MG63 (cell line): ENCODE measurements around the gene APBA3. TPM values are rescaled to one million over a fixed set of nuclear protein-coding genes. Genes with fewer than 3 reads are reported as not detected.
A peak's percentile ranks its signal among the peaks of the same experiment; 100 is the strongest.

ENCODE experiments used
- DNase-seq: peaks from one replicate; pipeline ENCODE4 v3.0.0-alpha.2; 2020
- H3K27me3 ChIP-seq: fragments of 250-450 bp; sonication (Bioruptor Pico); 2 replicates; pipeline ENCODE4 v1.5.1; 2020; ENCODE audit warnings: mild to moderate bottlenecking, moderate library complexity
- H3K36me3 ChIP-seq: fragments of 250-450 bp; sonication (Bioruptor Pico); 2 replicates; pipeline ENCODE4 v1.5.1; 2020; ENCODE audit warnings: mild to moderate bottlenecking, moderate library complexity
- H3K4me3 ChIP-seq: fragments of 250-450 bp; sonication (Bioruptor Pico); 2 replicates; pipeline ENCODE4 v1.5.1; 2020; ENCODE audit warnings: mild to moderate bottlenecking, moderate library complexity
- H3K9me3 ChIP-seq: fragments of 250-450 bp; sonication (Bioruptor Pico); 2 replicates; pipeline ENCODE4 v1.5.1; 2020; ENCODE audit warnings: mild to moderate bottlenecking, moderate library complexity
- total RNA-seq: library from RNA; depleted of rRNA; stranded (reverse); fragments of >200 nt; shearing (Covaris generic); gene quantifications from 2 replicates; pipeline ENCODE4 v1.2.3, GENCODE V29; 2014; ENCODE audit warnings: low replicate concordance; rRNA removed

The APBA3 gene
- total RNA-seq, 1 experiment from 2014 or later: 10.1 TPM

- no peak overlapping the region for H3K4me3 ChIP-seq
- H3K36me3 ChIP-seq: no peaks in the 10 kb centered on the region
- peaks cover 2% of the 10 kb centered on the region; the same call in 1 of the 2 replicates for H3K27me3 ChIP-seq
- DNase-seq: no peak
- H3K9me3 ChIP-seq: no peaks in the 10 kb centered on the region
These were observed 41.6 kb downstream of the APBA3 start for GRCh38 chr19:3719868-3720267.

- Histone ChIP-seq H3K27me3 (no peaks in the 10 kb centered on the region), H3K4me3 (no peak overlapping the region), H3K9me3 (no peaks in the 10 kb centered on the region), H3K36me3 (no peaks in the 10 kb centered on the region)
- no peak for DNase-seq
These were observed 45.3 kb downstream of the APBA3 start for GRCh38 chr19:3716147-3716668.

GRCh38 chr19:3712663-3713611 is 48.6 kb downstream of the APBA3 start:
- H3K36me3 ChIP-seq: no peaks in the 10 kb centered on the region
- H3K4me3 ChIP-seq: no peak overlapping the region
- no peak for DNase-seq
- H3K9me3 ChIP-seq: no peaks in the 10 kb centered on the region
- H3K27me3 ChIP-seq: no peaks in the 10 kb centered on the region

GRCh38 chr19:3710265-3710812 is 51.2 kb downstream of the APBA3 start:
- peak; percentile 17 for DNase-seq
- no peaks in the 10 kb centered on the region for H3K27me3 ChIP-seq
- no peaks in the 10 kb centered on the region for H3K9me3 ChIP-seq
- no peaks in the 10 kb centered on the region for H3K36me3 ChIP-seq
- no peak overlapping the region for H3K4me3 ChIP-seq

- Histone ChIP-seq H3K9me3 (no peaks in the 10 kb centered on the region), H3K27me3 (no peaks in the 10 kb centered on the region), H3K36me3 (no peaks in the 10 kb centered on the region), H3K4me3 (no peak within 1 kb of the TSS)
- DNase-seq: peak; percentile 26
These were observed 53.1 kb downstream of the APBA3 start, which contains the start of gene TJP3 for GRCh38 chr19:3708207-3708931. Gene TJP3 (plus strand): TSS chr19:3708384. CDS start chr19:3728433, 20,049 bp downstream.

- no peak for DNase-seq
- no peaks in the 10 kb centered on the region for H3K36me3 ChIP-seq
- no peaks in the 10 kb centered on the region for H3K9me3 ChIP-seq
- no peaks in the 10 kb centered on the region for H3K27me3 ChIP-seq
- no peak overlapping the region for H3K4me3 ChIP-seq
These were observed 53.7 kb downstream of the APBA3 start for GRCh38 chr19:3707868-3708206.

GRCh38 chr19:3701200-3701599 is 60.3 kb downstream of the APBA3 start:
- no peaks in the 10 kb centered on the region for H3K36me3 ChIP-seq
- no peaks in the 10 kb centered on the region for H3K27me3 ChIP-seq
- H3K9me3 ChIP-seq: no peaks in the 10 kb centered on the region
- DNase-seq: no peak
- H3K4me3 ChIP-seq: no peak overlapping the region

Other genes starting within 250 kb of the APBA3 start
- gene TEKTIP1, start 222.5 kb downstream of the APBA3 start, total RNA-seq: not detected in 2 replicates
- 17.6 and 26.4 TPM in 2 replicates for gene MFSD12, start 204.1 kb downstream of the APBA3 start, total RNA-seq
- 42.5 and 43.5 TPM in 2 replicates for gene HMG20B, start 188.7 kb downstream of the APBA3 start, total RNA-seq
- gene GIPC3, start 176.2 kb downstream of the APBA3 start, total RNA-seq: not detected in 2 replicates
- gene TBXA2R, start 154.8 kb downstream of the APBA3 start, total RNA-seq: 1.9 and 2.1 TPM in 2 replicates
- 13.1 and 25.3 TPM in 2 replicates for gene CACTIN, start 134.9 kb downstream of the APBA3 start, total RNA-seq
- gene PIP5K1C, start 61.2 kb downstream of the APBA3 start, total RNA-seq: 2.8 and 5.6 TPM in 2 replicates
- not detected in 2 replicates for gene TJP3, start 53.3 kb downstream of the APBA3 start, total RNA-seq
- gene MRPL54, start 990 bp upstream of the APBA3 start, total RNA-seq: 47.0 and 55.4 TPM in 2 replicates
- not detected in 2 replicates for gene RAX2, start 10.5 kb upstream of the APBA3 start, total RNA-seq
- 0.69 and 3.9 TPM in 2 replicates for gene MATK, start 24.7 kb upstream of the APBA3 start, total RNA-seq
- not detected in 2 replicates for gene ZFR2, start 107.3 kb upstream of the APBA3 start, total RNA-seq
- not detected in 2 replicates for gene ATCAY, start 119.0 kb upstream of the APBA3 start, total RNA-seq
- not detected in 2 replicates for gene NMRK2, start 171.4 kb upstream of the APBA3 start, total RNA-seq
- 123 and 126 TPM in 2 replicates for gene DAPK3, start 209.4 kb upstream of the APBA3 start, total RNA-seq
- 1,092 and 1,573 TPM in 2 replicates for gene EEF2, start 223.8 kb upstream of the APBA3 start, total RNA-seq
- gene PIAS4, start 246.0 kb upstream of the APBA3 start, total RNA-seq: 7.4 and 10.4 TPM in 2 replicates